ENCODE measurements around the gene POLDIP3. TPM values are rescaled to one million over a fixed set of nuclear protein-coding genes. Genes with fewer than 3 reads are reported as not detected.

Gene POLDIP3
- total RNA-seq, 2 donors from 2014 or later = 81.9 to 102 TPM

DNA sequence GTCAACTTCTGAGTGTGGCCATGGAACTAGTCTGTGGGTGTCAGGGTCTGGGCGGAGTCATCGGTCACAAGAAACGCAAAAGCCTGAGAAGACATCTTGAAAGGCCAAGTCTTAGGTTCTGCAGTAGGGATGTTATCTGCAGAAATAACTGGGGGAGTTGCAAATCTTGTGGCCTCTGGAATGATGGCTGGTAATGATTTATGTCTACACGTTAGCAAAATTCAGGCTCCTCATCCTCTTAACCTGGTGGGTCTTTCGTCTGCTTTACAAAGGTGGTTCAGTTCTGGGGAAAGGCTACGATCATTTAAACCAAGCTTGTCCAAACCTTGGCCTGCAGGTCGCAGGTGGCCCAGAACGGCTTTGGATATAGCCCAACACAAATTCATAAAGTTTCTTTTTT lies 41.9 kb upstream of the POLDIP3 start:
- no peaks in the 10 kb centered on the region for H3K27me3 Mint-ChIP-seq (ENCODE audit: insufficient read depth)
- H3K4me3 Mint-ChIP-seq = no peak overlapping the region
- no peak overlapping the region for H3K4me3 ChIP-seq (ENCODE audit: low read length)
- no peaks in the 10 kb centered on the region for H3K4me1 ChIP-seq (ENCODE audit: control insufficient read depth, insufficient read depth, low read length)
- no peak overlapping the region for H3K27ac ChIP-seq (ENCODE audit: low read depth, low read length)
- no peaks in the 10 kb centered on the region for H3K36me3 Mint-ChIP-seq (ENCODE audit: low read depth)
- H3K27ac Mint-ChIP-seq = no peak overlapping the region
- H3K9me3 Mint-ChIP-seq = no peaks in the 10 kb centered on the region
- TF ChIP-seq, protein P1, sequence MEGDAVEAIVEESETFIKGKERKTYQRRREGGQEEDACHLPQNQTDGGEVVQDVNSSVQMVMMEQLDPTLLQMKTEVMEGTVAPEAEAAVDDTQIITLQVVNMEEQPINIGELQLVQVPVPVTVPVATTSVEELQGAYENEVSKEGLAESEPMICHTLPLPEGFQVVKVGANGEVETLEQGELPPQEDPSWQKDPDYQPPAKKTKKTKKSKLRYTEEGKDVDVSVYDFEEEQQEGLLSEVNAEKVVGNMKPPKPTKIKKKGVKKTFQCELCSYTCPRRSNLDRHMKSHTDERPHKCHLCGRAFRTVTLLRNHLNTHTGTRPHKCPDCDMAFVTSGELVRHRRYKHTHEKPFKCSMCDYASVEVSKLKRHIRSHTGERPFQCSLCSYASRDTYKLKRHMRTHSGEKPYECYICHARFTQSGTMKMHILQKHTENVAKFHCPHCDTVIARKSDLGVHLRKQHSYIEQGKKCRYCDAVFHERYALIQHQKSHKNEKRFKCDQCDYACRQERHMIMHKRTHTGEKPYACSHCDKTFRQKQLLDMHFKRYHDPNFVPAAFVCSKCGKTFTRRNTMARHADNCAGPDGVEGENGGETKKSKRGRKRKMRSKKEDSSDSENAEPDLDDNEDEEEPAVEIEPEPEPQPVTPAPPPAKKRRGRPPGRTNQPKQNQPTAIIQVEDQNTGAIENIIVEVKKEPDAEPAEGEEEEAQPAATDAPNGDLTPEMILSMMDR (conservative IDR thresholded peaks at IDR 0.05) = no peak
- no peaks in the 10 kb centered on the region for H3K27me3 ChIP-seq (ENCODE audit: control insufficient read depth, insufficient read depth, low read length, poor library complexity, severe bottlenecking)
- no peak overlapping the region for H3K9ac ChIP-seq (ENCODE audit: extremely low read depth, low read length, poor library complexity, severe bottlenecking)
- H3K36me3 ChIP-seq (ENCODE audit: control insufficient read depth, insufficient read depth, low read length) = no peaks in the 10 kb centered on the region
- 89 to 90% methylated on average over 8 of the region's 8 CpGs for WGBS, 2 experiments (ENCODE audit: insufficient coverage in 1 of 2, insufficient read length in 1 of 2)
- no peak for DNase-seq
- H3K4me1 Mint-ChIP-seq = peaks cover 13% of the 10 kb centered on the region
- H3K9me3 ChIP-seq (ENCODE audit: control insufficient read depth, low read length) = no peaks in the 10 kb centered on the region

- Mint-ChIP-seq H3K4me1 (peaks cover 13% of the 10 kb centered on the region), H3K4me3 (no peak overlapping the region), H3K27ac (no peak overlapping the region), H3K36me3 (ENCODE audit: low read depth) (no peaks in the 10 kb centered on the region), H3K9me3 (no peaks in the 10 kb centered on the region), H3K27me3 (ENCODE audit: insufficient read depth) (no peaks in the 10 kb centered on the region)
- H3K4me1 ChIP-seq (ENCODE audit: control insufficient read depth, insufficient read depth, low read length) = no peaks in the 10 kb centered on the region
- no peak overlapping the region for H3K27ac ChIP-seq (ENCODE audit: low read depth, low read length)
- no peaks in the 10 kb centered on the region for H3K36me3 ChIP-seq (ENCODE audit: control insufficient read depth, insufficient read depth, low read length)
- peak; percentile 50 for DNase-seq
- H3K9ac ChIP-seq (ENCODE audit: extremely low read depth, low read length, poor library complexity, severe bottlenecking) = no peak overlapping the region
- 79 to 82% methylated on average over 6 to 9 of the region's 9 CpGs for WGBS, 2 experiments (ENCODE audit: insufficient coverage in 1 of 2, insufficient read length in 1 of 2)
- H3K9me3 ChIP-seq (ENCODE audit: control insufficient read depth, low read length) = no peaks in the 10 kb centered on the region
- H3K4me3 ChIP-seq (ENCODE audit: low read length) = no peak overlapping the region
- TF ChIP-seq, protein P1 (conservative IDR thresholded peaks at IDR 0.05) = no peak
- H3K27me3 ChIP-seq (ENCODE audit: control insufficient read depth, insufficient read depth, low read length, poor library complexity, severe bottlenecking) = no peaks in the 10 kb centered on the region
Measured at GRCh38 chr22:42655693-42656092, 41.0 kb upstream of the POLDIP3 start.

DNA sequence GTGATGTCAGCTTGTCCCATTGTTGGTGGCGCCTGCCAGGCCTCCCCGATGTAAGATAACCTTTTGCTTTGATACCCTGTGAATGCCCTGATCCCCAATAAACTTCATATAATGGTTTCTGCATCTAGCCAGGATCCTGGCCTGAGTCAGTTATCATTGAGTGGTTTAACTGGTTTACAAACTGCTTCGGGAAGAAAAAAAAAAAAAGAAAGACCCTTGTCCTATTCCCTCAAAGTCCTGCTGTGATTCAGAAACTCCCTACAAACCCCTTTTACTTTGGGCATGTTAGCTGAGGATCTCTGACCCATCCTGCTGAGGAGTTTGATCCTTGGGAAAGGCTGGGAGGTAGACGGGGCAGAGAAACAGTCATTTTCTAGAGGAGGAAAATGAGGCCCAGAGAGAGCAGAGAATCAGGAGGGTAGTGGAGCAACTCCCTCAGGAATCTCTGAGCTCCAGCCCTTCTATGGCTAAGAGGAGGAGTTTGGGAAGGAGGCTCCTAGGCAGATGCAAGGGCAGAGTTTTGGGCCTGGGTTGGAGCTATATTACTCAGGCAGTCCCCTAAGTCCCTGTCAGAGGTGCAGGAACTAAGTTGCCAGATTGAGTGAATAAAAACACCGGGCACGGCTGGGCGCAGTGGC lies 39.9 kb upstream of the POLDIP3 start:
- Histone ChIP-seq H3K4me3 (ENCODE audit: low read length) (no peak overlapping the region), H3K9ac (ENCODE audit: extremely low read depth, low read length, poor library complexity, severe bottlenecking) (no peak overlapping the region), H3K4me1 (ENCODE audit: control insufficient read depth, insufficient read depth, low read length) (no peaks in the 10 kb centered on the region), H3K9me3 (ENCODE audit: control insufficient read depth, low read length) (no peaks in the 10 kb centered on the region), H3K27me3 (ENCODE audit: control insufficient read depth, insufficient read depth, low read length, poor library complexity, severe bottlenecking) (no peaks in the 10 kb centered on the region), H3K27ac (ENCODE audit: low read depth, low read length) (no peak overlapping the region), H3K36me3 (ENCODE audit: control insufficient read depth, insufficient read depth, low read length) (no peaks in the 10 kb centered on the region)
- Mint-ChIP-seq H3K27ac (no peak overlapping the region), H3K9me3 (no peaks in the 10 kb centered on the region), H3K4me3 (no peak overlapping the region), H3K36me3 (ENCODE audit: low read depth) (no peaks in the 10 kb centered on the region), H3K27me3 (ENCODE audit: insufficient read depth) (no peaks in the 10 kb centered on the region), H3K4me1 (peaks cover 13% of the 10 kb centered on the region)
- DNase-seq = no peak
- 94 to 95% methylated on average over 6 to 7 of the region's 7 CpGs for WGBS, 2 experiments (ENCODE audit: insufficient coverage in 1 of 2, insufficient read length in 1 of 2)
- TF ChIP-seq, protein P1 (conservative IDR thresholded peaks at IDR 0.05) = no peak
